ENCODE measurements around the gene PAQR9.

The PAQR9 gene

GRCh38 chr3:142981108-142981507, 17.6 kb upstream of the PAQR9 start:
- DNase-seq, result no peak

- no peak for DNase-seq
Observed at GRCh38 chr3:142977399-142977728, 13.9 kb upstream of the PAQR9 start.

GRCh38 chr3:142976621-142977398, 13.3 kb upstream of the PAQR9 start:
- DNase-seq, result peak; percentile 59

GRCh38 chr3:142975316-142975995, 12.0 kb upstream of the PAQR9 start:
- no peak for DNase-seq

GRCh38 chr3:142973217-142974009, 9.9 kb upstream of the PAQR9 start:
- DNase-seq, result no peak

- DNase-seq, result no peak
Observed at GRCh38 chr3:142972092-142972753, 8.7 kb upstream of the PAQR9 start.

GRCh38 chr3:142971431-142971830, 8.0 kb upstream of the PAQR9 start:
- DNase-seq, result no peak

GRCh38 chr3:142968319-142969025, 5.0 kb upstream of the PAQR9 start:
- no peak for DNase-seq

GRCh38 chr3:142966808-142967207, 3.3 kb upstream of the PAQR9 start:
- no peak for DNase-seq

GRCh38 chr3:142965581-142965980, 2.1 kb upstream of the PAQR9 start:
- no peak for DNase-seq

GRCh38 chr3:142963234-142963515, 299 bp downstream of the PAQR9 start:
- no peak for DNase-seq

GRCh38 chr3:142962520-142963233, 797 bp downstream of the PAQR9 start:
- DNase-seq, result no peak

GRCh38 chr3:142962175-142962519, 1.3 kb downstream of the PAQR9 start:
- no peak for DNase-seq

- DNase-seq, result no peak
Observed at GRCh38 chr3:142961539-142961938, 1.9 kb downstream of the PAQR9 start.

- no peak for DNase-seq
Observed at GRCh38 chr3:142960322-142960850, 3.1 kb downstream of the PAQR9 start.

GRCh38 chr3:142958707-142959106, 4.8 kb downstream of the PAQR9 start:
- no peak for DNase-seq

GRCh38 chr3:142953443-142953842, 10.0 kb downstream of the PAQR9 start:
- no peak for DNase-seq

GRCh38 chr3:142952272-142953193, 10.9 kb downstream of the PAQR9 start:
- no peak for DNase-seq

GRCh38 chr3:142951794-142952193, 11.7 kb downstream of the PAQR9 start:
- DNase-seq, result no peak

GRCh38 chr3:142950972-142951371, 12.5 kb downstream of the PAQR9 start:
- no peak for DNase-seq

All from left hindlimb (tissue), 1 donor.